ENCODE results near the gene FXYD2.

DNA sequence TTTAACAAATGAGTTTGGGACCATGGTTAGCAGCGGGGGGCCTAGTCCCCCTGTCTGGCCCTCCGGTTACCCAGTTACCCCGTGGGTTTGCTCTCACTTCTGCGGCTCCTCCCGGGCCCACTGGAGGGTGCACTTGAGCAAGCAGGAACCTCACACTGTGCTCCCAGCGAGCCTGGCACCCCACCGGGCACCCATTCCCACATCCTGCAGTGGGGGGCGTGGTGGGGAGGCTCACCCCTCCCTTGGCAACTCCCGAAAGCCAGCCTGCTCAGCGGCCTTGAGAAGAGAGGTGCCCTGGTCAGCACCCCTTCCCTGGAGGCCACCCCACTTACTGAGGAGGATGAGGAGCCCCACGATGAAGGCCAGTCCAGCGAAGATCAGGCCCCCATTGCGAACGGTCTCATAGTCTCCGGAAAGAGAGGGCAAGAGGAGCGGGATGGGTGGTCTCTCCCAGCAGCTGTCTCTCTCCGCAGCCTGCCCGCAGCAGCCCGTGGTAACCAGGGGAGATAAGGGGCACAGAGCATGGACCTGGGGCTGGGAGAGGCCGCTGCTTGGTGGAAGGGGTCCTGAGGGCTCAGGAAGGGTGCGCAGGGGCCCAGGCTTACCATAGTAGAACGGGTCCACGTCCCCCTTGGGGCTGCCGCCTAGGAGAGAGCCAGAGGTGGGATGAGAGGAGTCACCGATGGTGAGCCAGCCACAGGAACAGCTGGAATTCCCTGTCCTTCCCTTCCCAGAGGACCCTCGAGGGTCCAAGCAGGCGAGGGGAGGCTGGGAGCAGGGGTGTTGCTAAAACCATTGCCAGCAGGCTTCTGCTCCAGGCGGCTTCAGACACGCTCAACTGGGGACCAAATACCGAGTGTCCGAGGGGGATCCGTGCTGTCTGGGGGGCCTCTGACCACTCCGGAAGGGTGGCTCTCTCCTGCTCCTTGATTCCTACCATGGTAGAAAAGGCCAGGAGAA lies 2.2 kb downstream of the FXYD2 start:
- TF ChIP-seq CTCF (IDR thresholded peaks at IDR 0.05) (peak in 5 of 6 experiments; percentile 21 to 63 (median 39)), POLR2A (IDR thresholded peaks at IDR 0.05) (no peak)
